Peyer's patch (tissue), 4 donors: ENCODE results near the gene POLR3A. TPM values are rescaled to one million over a fixed set of nuclear protein-coding genes. Genes with fewer than 3 reads are reported as not detected.
"Not testable (repeated sequence)": the region's sequence is repeated elsewhere in the genome, so short reads cannot be mapped to it uniquely, and the experiment has no call there.

Source experiments
- DNase-seq, 3 donors: peaks; one replicate each; pipeline ENCODE4 v3.0.0-alpha.2; 2017 to 2019
- H3K27ac ChIP-seq, 4 donors: fragments of 200-600 bp; sonication (generic); one replicate each; pipeline ENCODE4 v1.5.1; 2016 to 2019
- H3K27me3 ChIP-seq, 2 donors: fragments of 200-600 bp; sonication (generic); one replicate each; pipeline ENCODE4 v1.5.1; 2019
- H3K36me3 ChIP-seq, 3 donors: fragments of 200-600 bp; sonication (generic); one replicate each; pipeline ENCODE4 v1.5.1; 2016 to 2019
- H3K4me1 ChIP-seq, 4 donors: fragments of 200-600 bp; sonication (generic); one replicate each; pipeline ENCODE4 v1.5.1; 2016 to 2019
- H3K4me3 ChIP-seq, 4 donors: fragments of 200-600 bp; sonication (generic); 1 replicate in 3 of 4; 2 replicates in 1 of 4; pipeline ENCODE4 v1.5.1; 2016 to 2019; ENCODE audit warnings: mild to moderate bottlenecking in 1 of 4
- H3K9me3 ChIP-seq, 4 donors: fragments of 200-600 bp; sonication (generic); one replicate each; pipeline ENCODE4 v1.5.1; 2016 to 2019; ENCODE audit warnings: mild to moderate bottlenecking in 1 of 4
- POLR2A ChIP-seq, 2 donors: fragments of 450-650 bp; IDR thresholded peaks; one replicate each; pipeline ENCODE4 v1.5.1; 2017; ENCODE audit warnings: antibody characterized with exemption in 2 of 2, mild to moderate bottlenecking in 2 of 2, moderate library complexity in 2 of 2
- total RNA-seq, 4 donors: library from RNA; depleted of rRNA; stranded (reverse); fragments of >200 nt; gene quantifications; one replicate each; pipeline ENCODE4 v1.1.0, GENCODE V29; 2016
- TF ChIP-seq, protein P1 (sequence below), 6 experiments: fragments of 450-650 bp in 4 of 6; fragments of 200-600 bp in 2 of 6; sonication (generic) in 1 of 6; IDR thresholded peaks; one replicate each; pipeline ENCODE4 v1.5.1; 2017 to 2019; ENCODE audit warnings: antibody characterized with exemption in 6 of 6, mild to moderate bottlenecking in 3 of 6, moderate library complexity in 1 of 6

Gene POLR3A
- total RNA-seq: 10 to 100 TPM; 19.8 to 24.3 (median 22.2) TPM

DNA sequence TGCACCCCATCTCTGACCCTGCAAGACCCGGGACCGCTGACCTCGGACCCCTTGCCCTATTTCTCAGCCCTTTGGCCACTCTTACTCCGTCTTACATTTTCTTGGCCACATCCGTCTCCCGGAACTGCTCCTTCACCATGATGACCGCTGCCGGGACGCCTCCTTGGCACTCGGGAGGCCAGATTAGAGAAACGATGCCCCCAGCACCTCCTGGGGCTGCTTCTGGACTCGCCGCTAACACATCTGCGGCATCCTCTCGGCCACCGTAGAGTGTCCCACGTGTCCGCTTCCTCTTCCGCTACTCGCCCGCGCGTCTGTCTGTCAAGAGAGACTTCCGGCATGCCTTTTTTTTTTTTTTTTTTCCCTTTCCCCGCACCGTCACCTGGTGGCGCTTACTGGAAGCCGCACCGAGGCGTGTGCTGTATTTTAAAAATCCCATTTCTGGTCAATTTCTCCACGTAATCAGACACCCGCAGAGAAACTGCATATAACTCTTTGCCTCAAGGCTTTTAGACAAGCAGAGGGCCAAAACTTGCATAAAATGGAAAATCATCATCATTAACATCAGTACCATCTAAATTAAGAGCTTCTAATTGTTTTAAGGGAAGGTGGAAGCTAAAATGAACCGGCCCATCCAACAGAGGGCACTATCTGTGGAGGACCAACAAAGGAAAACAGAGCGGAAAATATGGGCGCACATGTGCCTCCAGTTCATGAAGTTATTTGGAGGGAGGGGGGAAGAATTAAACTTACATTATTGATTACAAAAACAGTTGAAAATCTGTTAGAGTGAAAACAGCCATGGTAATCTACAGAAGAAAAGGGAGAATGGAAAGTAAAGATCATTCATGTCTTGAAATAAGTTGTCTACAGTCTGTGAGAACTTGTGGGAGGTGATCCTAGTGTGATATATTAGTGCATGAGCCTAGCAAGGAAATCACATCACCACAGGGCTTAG lies at the start of gene POLR3A:
Gene POLR3A (minus strand): TSS at position 247 of the 958 bp plus-strand sequence. CDS start 108 bp downstream, at position 139.
- no peaks in the 10 kb centered on the region for H3K9me3 ChIP-seq
- peaks cover 0 to 17% (median 0%) of the 10 kb centered on the region in 3 donors for H3K36me3 ChIP-seq
- peak; percentile 90 to 98 (median 94) for DNase-seq
- peaks cover 3 to 19% (median 9%) of the 10 kb centered on the region in 4 donors for H3K4me1 ChIP-seq
- peak within 1 kb of the TSS; percentile 90 to 94 (median 92) for H3K4me3 ChIP-seq
- no peaks in the 10 kb centered on the region for H3K27me3 ChIP-seq
- peak; percentile 18 to 31 for TF ChIP-seq POLR2A (IDR thresholded peaks at IDR 0.05)
- TF ChIP-seq, protein P1, sequence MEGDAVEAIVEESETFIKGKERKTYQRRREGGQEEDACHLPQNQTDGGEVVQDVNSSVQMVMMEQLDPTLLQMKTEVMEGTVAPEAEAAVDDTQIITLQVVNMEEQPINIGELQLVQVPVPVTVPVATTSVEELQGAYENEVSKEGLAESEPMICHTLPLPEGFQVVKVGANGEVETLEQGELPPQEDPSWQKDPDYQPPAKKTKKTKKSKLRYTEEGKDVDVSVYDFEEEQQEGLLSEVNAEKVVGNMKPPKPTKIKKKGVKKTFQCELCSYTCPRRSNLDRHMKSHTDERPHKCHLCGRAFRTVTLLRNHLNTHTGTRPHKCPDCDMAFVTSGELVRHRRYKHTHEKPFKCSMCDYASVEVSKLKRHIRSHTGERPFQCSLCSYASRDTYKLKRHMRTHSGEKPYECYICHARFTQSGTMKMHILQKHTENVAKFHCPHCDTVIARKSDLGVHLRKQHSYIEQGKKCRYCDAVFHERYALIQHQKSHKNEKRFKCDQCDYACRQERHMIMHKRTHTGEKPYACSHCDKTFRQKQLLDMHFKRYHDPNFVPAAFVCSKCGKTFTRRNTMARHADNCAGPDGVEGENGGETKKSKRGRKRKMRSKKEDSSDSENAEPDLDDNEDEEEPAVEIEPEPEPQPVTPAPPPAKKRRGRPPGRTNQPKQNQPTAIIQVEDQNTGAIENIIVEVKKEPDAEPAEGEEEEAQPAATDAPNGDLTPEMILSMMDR (IDR thresholded peaks at IDR 0.05): peak in 5 of 6 experiments; percentile 65 to 90 (median 69)
- peak within 1 kb of the TSS; percentile 71 to 80 (median 75) for H3K27ac ChIP-seq

DNA sequence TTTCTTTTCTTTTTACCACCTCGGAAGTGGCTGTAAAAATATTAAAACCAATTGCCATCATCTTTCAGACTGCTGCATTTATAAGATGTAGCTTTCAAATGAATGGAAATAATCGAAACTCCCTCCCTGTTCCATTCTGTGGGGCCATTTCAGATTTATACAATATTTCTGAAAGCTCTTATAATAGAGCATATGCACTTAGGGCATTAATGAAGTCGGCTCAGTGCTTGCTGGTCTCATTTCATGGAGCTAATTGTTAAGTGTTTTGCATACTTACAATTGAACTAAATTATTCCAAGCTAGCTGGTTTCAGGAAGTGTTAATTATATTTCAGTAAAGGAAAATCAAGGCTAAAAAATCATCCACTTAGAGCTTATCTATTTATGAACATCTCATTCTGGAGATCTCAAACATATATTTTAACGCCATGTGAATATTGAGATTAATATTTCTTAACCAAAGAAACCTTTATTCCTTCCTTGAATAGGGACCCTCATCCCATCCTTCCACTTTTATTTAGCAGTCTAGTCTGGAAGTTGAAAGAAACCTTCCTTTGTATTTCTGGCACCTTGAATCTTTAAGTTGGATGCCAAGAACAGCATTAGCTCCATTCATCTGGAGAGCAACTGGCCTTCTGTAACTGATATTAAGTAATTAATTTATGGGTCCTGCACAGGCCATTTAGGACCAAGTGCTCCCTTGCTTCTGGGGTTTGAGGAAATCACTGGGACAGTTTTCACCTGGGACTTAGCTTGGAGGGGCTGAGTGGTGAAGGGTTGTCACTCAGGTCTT lies 49.4 kb upstream of the POLR3A start:
- Histone ChIP-seq H3K9me3 (peaks cover 0 to 3% (median 0%) of the 10 kb centered on the region in 4 donors), H3K27ac (no peak overlapping the region), H3K27me3 (no peaks in the 10 kb centered on the region), H3K36me3 (no peaks in the 10 kb centered on the region), H3K4me1 (no peaks in the 10 kb centered on the region), H3K4me3 (no peak overlapping the region)
- no peak for DNase-seq
- TF ChIP-seq POLR2A (IDR thresholded peaks at IDR 0.05): no peak
- TF ChIP-seq, protein P1 (IDR thresholded peaks at IDR 0.05): no peak

DNA sequence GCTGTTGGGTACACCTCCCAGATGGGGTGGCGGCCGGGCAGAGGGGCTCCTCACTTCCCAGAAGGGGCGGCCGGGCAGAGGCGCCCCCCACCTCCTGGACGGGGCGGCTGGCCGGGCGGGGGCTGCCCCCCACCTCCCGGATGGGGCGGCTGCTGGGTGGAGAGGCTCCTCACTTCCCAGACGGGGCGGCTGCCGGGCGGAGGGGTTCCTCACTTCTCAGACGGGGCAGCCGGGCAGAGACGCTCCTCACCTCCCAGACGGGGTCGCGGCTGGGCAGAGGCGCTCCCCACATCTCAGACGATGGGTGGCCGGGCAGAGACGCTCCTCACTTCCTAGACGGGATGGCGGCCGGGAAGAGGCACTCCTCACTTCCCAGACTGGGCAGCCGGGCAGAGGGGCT lies 46.5 kb upstream of the POLR3A start:
- H3K36me3 ChIP-seq, H3K9me3 ChIP-seq, H3K4me3 ChIP-seq, H3K27me3 ChIP-seq, DNase-seq, H3K27ac ChIP-seq, H3K4me1 ChIP-seq: not testable (repeated sequence)

DNA sequence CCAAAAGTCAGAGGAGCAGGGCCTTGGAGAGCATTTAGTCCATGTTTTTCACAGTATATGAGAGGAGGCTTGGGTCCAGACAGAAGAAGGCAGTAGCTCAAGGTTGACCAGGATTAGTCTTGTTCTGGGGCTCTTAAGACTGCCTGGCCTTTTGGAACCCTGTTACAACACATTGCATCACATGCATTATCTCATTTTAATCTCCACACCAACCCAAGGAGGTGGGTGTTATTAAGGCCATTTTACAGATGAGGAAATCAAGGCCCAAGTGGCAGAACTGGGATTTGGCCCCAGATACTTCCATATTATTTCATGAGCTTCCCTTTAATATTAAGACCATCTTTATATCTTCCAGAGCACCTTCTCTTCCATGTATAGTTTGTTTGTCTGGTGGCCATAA lies 43.2 kb upstream of the POLR3A start:
- no peak for TF ChIP-seq POLR2A (IDR thresholded peaks at IDR 0.05)
- TF ChIP-seq, protein P1 (IDR thresholded peaks at IDR 0.05): no peak
- no peak for DNase-seq
- H3K27ac ChIP-seq: no peak overlapping the region
- H3K27me3 ChIP-seq: no peaks in the 10 kb centered on the region
- peaks cover 0 to 3% (median 0%) of the 10 kb centered on the region in 4 donors for H3K9me3 ChIP-seq
- H3K4me3 ChIP-seq: no peak overlapping the region
- H3K36me3 ChIP-seq: no peaks in the 10 kb centered on the region
- H3K4me1 ChIP-seq: no peaks in the 10 kb centered on the region

DNA sequence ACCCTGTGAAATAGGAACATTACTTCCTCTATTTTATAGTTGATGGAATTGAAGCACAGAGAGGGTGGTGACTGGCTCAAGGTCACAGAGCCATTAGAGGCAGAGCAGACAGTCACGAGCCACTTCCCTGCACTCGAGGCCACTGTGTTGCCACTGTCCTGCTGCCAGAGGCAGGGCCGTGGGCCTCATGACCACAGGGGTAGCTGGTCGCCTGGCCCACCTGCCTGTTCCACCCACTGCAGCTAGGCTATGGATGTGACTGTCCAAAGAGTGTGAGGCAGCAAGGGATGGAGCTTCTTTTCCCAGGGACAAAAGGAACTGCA lies 42.5 kb upstream of the POLR3A start:
- TF ChIP-seq POLR2A (IDR thresholded peaks at IDR 0.05): no peak
- TF ChIP-seq, protein P1 (IDR thresholded peaks at IDR 0.05): no peak
- Histone ChIP-seq H3K36me3 (no peaks in the 10 kb centered on the region), H3K9me3 (peaks cover 0 to 3% (median 0%) of the 10 kb centered on the region in 4 donors), H3K27me3 (no peaks in the 10 kb centered on the region), H3K4me1 (no peaks in the 10 kb centered on the region), H3K4me3 (no peak overlapping the region), H3K27ac (no peak overlapping the region)
- DNase-seq: no peak
